HTR-8/SVneo (cell line): ENCODE measurements around the gene MAG.

ENCODE experiments used
- DNase-seq: peaks from one replicate; pipeline ENCODE4 v3.0.0; 2011; ENCODE audit warnings: low spot score, mixed read lengths; ENCODE audit not compliant: insufficient read length
- FAIRE-seq: peaks from 2 replicates; lab custom pipeline; 2011; peaks lifted over from hg19 to GRCh38; lab: Jason Lieb, UNC

Gene MAG

DNA sequence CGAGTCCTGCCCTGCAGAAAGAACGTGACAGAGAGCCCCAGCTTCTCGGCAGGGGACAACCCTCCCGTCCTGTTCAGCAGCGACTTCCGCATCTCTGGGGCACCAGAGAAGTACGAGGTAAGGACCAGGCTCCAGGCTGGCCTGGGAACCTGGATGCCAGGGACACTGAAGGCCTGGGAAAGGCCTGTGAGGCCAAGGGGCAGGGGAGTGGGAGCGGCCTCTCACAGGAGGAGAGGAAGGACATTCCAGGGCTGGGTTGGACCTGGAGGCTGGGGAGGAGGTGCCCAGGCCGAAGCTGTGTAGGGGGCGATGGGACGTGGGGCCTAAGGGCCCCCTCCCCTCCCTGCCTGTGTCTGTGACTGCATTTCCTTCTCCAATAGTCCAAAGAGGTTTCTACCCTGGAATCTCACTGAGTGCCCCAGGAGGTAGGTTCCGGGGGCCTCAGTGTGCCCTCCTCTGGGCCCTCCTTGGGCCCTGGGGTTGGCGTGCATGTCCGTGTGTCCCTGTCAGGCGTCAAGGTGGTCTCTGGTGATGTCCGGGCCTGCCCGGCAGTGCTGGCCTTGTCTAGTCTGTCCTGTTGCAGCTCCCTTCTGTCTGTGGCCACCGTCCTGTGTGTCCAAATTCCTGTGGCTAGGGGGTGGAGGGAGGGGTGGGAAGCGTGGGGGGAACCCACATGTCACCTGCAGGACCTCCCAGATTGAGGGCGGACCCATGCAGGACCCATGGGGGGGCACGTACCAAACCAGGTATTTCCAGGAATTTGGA lies 20.1 kb downstream of the MAG start:
- no peak for FAIRE-seq
- no peak for DNase-seq

DNA sequence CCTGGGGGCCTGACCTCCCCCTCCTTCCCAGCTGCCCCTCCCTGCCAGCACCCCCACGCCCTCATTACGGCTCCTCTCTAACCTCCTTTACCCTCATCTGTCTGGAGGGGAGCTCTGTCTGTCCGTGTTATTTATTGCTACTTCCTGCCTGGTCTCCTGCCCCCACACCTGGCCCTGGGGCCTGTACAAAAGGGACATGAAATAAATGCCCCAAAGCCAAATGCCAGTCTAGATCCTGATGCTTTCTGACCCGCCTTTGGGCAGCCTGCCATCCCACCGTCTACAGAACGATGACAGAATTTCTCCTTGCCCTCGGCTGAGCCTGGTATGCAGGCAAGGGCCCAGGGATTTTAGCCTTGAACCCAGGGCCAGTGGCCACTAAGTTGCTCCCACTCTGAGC lies 21.6 kb downstream of the MAG start:
- FAIRE-seq (no peak), DNase-seq (peak; percentile 32)

DNA sequence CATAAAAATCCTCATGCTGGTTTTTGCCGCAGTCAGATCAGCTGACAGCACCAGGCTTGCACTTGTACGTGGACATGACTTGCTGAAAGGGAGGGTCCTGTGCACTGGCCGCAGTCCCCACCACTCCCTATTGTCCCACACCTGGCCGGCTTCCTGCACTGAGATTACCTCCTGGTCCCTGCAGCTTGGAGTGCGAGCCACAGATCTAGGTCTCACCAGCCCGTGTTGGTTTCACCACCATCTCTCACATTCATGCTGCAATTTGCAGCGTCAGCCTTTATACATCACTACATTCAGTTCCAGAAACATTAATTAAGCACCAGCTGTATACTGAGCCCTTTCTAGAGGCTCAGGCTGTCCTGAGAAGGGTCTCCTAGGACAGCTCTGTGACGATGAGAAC lies 22.1 kb downstream of the MAG start:
- no peak for FAIRE-seq

DNA sequence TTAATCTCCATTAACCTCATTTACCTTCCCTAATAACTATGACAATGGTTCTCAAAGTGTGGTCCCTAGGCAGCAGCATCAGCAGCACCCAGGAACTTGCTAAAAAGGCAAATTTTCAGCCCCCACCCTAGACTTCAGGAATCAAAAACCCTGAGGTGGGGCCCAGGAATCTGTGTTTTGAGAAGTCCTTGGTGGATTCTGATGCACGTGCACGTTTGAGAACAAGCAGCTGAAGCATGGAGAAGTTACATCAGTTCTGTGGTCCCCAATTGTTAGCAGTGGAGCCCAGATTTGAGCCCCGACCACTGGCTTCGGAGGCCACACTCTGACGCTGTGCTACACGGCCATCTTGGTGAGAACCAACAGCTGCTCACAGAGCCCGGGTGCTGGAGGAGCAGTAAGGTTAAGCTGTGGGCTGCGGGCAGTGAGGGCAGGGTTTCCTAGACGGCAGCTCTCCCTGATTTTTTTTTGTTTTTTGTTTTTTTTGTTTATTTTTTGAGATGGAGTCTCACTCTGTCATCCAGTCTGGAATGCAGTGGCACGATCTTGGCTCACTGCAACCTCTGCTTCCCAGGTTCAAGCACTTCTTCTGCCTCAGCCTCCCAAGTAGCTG lies 23.0 kb downstream of the MAG start:
- no peak for FAIRE-seq
- DNase-seq: no peak

More for the DNA sequence above, 22.1 kb downstream of the MAG start:
- DNase-seq: no peak

DNA sequence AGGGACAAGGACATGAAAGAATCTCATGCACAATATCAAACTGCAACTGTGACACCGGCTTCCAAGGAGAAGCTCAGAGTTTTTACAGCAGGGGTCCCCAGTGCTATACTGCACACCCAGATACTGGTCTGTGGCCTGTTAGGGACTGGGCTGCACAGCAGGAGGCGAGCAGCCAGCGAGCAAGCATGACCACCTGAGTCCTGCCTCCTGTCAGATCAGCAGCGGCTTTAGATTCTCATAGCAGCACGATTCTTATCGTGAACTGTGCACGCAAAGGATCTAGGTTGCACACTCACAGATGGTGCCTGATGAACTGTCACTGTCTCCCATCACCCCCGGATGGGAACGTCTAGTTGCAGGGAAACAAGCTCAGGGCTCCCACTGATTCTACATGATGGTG lies 23.9 kb downstream of the MAG start:
- DNase-seq: no peak
- FAIRE-seq: no peak

DNA sequence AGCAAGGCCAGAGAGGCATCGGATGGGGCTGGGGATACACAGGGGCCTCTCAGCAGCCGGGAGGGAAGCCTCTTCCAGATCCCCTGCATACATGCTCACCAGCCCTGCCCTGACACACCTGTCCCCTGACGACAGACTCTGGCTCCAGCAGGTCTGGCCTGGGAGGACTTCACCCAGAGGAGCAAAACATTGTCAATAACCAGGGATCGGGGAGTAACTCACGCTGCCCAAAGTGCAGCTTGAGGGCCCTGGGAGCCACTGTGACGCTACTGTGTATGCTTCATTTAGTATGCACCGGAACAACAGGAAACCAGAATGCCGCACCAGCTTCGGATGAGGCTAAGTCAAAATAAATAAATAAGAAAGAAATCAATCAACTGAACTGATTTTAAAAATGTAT lies 24.6 kb downstream of the MAG start:
- FAIRE-seq (no peak), DNase-seq (no peak)

- DNase-seq: no peak
- no peak for FAIRE-seq
Observed at GRCh38 chr19:35317464-35318043, 25.6 kb downstream of the MAG start.

DNA sequence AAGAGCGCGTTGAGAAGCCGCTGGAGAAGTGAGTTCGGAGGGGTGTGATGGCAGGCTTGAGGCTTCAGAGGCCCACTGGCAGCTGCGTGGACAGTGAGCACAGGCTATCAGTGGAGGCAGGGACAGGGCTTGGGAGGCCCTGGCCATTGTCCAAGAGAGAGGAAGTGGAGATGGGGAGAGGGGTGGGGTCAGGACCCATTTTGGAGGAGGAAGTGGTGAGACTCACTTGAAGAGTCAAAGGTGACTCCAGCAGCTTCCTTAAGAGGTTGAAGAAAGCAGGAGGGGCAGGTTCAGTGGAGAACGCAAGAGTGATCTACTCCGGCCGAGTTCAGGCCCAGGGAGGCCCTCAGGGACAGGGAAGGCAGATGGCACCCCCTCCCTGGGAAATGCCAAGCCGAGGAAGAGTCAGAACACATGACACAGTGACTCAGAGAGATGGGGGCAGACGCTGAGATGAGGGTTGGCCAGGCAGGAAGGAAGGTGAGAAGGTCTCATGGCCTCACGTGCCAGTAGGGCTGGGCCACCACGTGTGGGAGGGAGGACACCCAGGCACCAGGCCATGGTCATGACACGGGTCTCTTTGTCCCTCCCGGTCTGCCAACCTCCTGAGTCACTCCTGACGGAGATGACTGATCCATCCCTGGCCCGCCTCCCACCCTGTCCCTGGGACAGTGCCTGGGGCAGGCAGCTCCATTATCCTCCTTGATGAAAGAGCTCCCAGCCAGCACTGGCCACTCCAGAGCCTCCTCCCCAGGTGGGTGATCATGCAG lies 26.9 kb downstream of the MAG start:
- DNase-seq: peak; percentile 88
- no peak for FAIRE-seq

DNA sequence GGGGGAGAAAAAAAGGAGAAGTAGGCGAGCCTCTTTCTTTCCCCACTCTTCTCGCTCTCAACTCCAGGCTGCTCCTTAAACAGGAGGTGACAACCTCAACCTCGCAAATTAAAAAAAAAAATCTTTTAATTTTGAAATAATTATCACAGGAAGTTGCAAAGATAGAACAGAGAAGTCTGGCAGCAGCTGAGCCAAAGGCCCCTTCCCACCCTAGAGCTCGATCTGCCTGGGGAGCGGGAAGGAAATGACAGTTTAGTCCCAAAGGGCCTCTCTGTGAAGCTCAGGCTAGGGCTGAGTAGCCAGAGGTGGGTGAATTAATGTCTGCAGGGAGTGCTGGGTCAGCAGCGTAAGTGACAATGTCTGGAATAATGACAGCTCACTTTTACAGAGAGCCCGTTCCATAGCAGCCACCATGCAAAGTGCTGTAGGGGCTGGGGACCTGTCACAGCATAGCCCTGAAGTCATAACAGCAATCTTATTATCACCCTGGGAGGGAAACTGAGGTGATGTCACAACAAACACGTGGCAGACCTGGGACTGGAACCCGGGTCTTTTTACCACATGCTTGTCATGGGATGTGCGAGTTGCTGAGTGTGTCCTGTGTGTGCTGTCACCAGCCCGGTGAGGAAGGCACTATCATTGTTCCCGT lies 28.2 kb downstream of the MAG start:
- DNase-seq (no peak), FAIRE-seq (no peak)

GRCh38 chr19:35321291-35321690 lies 29.3 kb downstream of the MAG start:
- DNase-seq (no peak), FAIRE-seq (no peak)

GRCh38 chr19:35322014-35322413 lies 30.1 kb downstream of the MAG start:
- DNase-seq (no peak), FAIRE-seq (no peak)

DNA sequence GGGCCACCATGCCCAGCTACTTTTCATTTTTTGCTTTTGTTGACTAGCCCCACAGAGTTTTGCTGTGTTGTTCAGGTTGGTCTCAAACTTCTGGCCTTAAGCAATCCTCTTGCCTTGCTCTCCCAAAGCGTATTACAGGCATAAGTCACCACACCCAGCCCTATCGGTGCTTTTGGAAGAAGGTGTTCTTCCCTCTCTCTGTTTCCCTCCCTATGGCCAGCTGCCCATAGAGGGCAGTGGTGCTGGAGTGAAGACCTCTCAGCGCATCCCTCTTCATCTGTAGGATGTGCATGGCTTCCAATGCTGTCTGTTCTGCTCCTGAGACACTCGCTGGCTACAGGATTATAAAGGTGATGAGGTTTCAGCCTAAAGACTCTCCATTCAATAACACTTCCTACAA lies 35.7 kb downstream of the MAG start:
- no peak for FAIRE-seq

GRCh38 chr19:35328851-35329285 lies 36.9 kb downstream of the MAG start, which contains the start of gene CD22:
CD22 (plus strand) TSS chr19:35329187; CDS start chr19:35332041, 2,854 bp downstream.
- FAIRE-seq (no peak), DNase-seq (no peak)

More for the DNA sequence above, 35.7 kb downstream of the MAG start:
- no peak for DNase-seq

- FAIRE-seq: no peak
- DNase-seq: no peak
Observed at GRCh38 chr19:35329323-35329722, 37.4 kb downstream of the MAG start.

DNA sequence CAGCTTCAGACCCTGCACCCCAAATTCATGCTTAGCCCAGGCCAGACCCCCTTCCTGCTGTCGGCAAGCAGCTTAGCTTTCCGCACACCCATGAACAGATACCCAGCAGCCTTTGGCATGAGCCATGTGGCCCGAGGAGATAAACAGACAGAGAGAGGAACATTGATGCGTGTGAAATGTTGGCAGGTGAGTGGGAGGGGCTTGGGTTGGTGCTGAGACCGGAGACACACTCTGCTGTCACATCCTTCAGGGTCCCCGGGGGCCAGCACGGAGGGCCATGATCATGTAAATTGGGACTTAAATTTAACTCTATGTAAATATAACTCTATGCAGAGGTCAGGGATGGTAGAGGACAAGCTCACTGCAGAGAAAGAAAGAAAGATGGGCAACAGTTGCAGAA lies 38.5 kb downstream of the MAG start:
- no peak for FAIRE-seq

GRCh38 chr19:35331551-35332214 lies 39.7 kb downstream of the MAG start:
- no peak for DNase-seq
- FAIRE-seq: no peak

More for the DNA sequence above, 38.5 kb downstream of the MAG start:
- no peak for DNase-seq

- DNase-seq (no peak), FAIRE-seq (no peak)
Observed at GRCh38 chr19:35332817-35333216, 40.9 kb downstream of the MAG start.

GRCh38 chr19:35334144-35334753 lies 42.3 kb downstream of the MAG start:
- FAIRE-seq (no peak), DNase-seq (no peak)
